Kidney epithelial cell (primary cell): ENCODE results near the gene LSM14A. TPM values are rescaled to one million over a fixed set of nuclear protein-coding genes. Genes with fewer than 3 reads are reported as not detected.

Experiments
- DNase-seq: peaks from one replicate; pipeline ENCODE4 v3.0.0-alpha.2; 2010; ENCODE audit warnings: low read depth
- H3K27me3 ChIP-seq: 2 replicates; pipeline ENCODE4 v1.6.0; 2011; ENCODE audit warnings: low read length; ENCODE audit not compliant: control insufficient read depth, insufficient read depth
- H3K36me3 ChIP-seq: 2 replicates; pipeline ENCODE4 v1.5.1; 2011; ENCODE audit warnings: low read length; ENCODE audit not compliant: control insufficient read depth, insufficient read depth
- H3K4me3 ChIP-seq: 2 replicates; pipeline ENCODE4 v1.5.1; 2011; ENCODE audit warnings: low read depth, mild to moderate bottlenecking, control low read depth, low read length
- total RNA-seq: library from RNA; depleted of rRNA; stranded (reverse); fragments of >200 nt; gene quantifications from 2 replicates; pipeline ENCODE4 v1.2.3, GENCODE V29; 2015
- TF ChIP-seq, protein P1 (sequence below): IDR thresholded peaks from 2 replicates; pipeline ENCODE4 v1.5.1; 2011; ENCODE audit warnings: mild to moderate bottlenecking, moderate library complexity, low read length, control low read depth, inconsistent platforms; ENCODE audit not compliant: insufficient read depth, poor library complexity, severe bottlenecking

Gene LSM14A
- total RNA-seq, 1 donor from 2014 or later: 105 TPM

- no peak for DNase-seq
- H3K36me3 ChIP-seq: peaks cover 1% of the 10 kb centered on the region
- H3K27me3 ChIP-seq: no peaks in the 10 kb centered on the region
- H3K4me3 ChIP-seq: no peak overlapping the region
- TF ChIP-seq, protein P1, sequence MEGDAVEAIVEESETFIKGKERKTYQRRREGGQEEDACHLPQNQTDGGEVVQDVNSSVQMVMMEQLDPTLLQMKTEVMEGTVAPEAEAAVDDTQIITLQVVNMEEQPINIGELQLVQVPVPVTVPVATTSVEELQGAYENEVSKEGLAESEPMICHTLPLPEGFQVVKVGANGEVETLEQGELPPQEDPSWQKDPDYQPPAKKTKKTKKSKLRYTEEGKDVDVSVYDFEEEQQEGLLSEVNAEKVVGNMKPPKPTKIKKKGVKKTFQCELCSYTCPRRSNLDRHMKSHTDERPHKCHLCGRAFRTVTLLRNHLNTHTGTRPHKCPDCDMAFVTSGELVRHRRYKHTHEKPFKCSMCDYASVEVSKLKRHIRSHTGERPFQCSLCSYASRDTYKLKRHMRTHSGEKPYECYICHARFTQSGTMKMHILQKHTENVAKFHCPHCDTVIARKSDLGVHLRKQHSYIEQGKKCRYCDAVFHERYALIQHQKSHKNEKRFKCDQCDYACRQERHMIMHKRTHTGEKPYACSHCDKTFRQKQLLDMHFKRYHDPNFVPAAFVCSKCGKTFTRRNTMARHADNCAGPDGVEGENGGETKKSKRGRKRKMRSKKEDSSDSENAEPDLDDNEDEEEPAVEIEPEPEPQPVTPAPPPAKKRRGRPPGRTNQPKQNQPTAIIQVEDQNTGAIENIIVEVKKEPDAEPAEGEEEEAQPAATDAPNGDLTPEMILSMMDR: no peak
Measured at GRCh38 chr19:34179066-34179465, 6.8 kb downstream of the LSM14A start.

GRCh38 chr19:34180273-34180672 lies 8.0 kb downstream of the LSM14A start:
- Histone ChIP-seq H3K27me3 (no peaks in the 10 kb centered on the region), H3K36me3 (peaks cover 1% of the 10 kb centered on the region), H3K4me3 (no peak overlapping the region)
- no peak for DNase-seq
- TF ChIP-seq, protein P1: no peak

GRCh38 chr19:34180709-34181108 lies 8.4 kb downstream of the LSM14A start:
- H3K4me3 ChIP-seq: no peak overlapping the region
- H3K36me3 ChIP-seq: peaks cover 1% of the 10 kb centered on the region
- H3K27me3 ChIP-seq: no peaks in the 10 kb centered on the region
- TF ChIP-seq, protein P1: no peak
- no peak for DNase-seq

- H3K27me3 ChIP-seq: no peaks in the 10 kb centered on the region
- TF ChIP-seq, protein P1: no peak
- DNase-seq: no peak
- H3K36me3 ChIP-seq: peaks cover 1% of the 10 kb centered on the region
- no peak overlapping the region for H3K4me3 ChIP-seq
Measured at GRCh38 chr19:34181111-34181864, 9.0 kb downstream of the LSM14A start.

DNA sequence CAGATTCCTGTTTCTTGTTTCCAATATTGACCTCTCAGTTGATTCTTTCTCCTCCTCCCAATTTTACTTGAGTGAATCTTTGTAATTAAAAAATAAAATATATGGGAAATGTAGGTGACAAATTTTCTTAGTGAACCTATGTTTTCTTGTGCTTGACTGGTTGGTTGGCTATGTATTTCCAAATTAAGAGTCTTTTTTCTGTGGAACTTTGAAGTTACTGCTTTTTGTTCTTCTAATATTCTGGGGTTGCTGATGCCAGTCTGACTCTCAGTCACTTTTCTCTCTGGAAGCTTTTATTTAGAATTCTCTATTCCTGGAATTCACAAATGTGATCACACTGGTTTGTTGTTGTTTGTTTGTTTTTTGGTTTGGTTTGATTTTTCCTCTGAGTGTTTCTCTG lies 9.8 kb downstream of the LSM14A start:
- H3K4me3 ChIP-seq: no peak overlapping the region
- H3K36me3 ChIP-seq: peaks cover 1% of the 10 kb centered on the region
- TF ChIP-seq, protein P1: no peak
- no peak for DNase-seq
- no peaks in the 10 kb centered on the region for H3K27me3 ChIP-seq
